ENCODE measurements around the gene CRIP1. TPM values are rescaled to one million over a fixed set of nuclear protein-coding genes. Genes with fewer than 3 reads are reported as not detected.

Gene CRIP1
- total RNA-seq, 1 experiment from 2014 or later: 48.7 TPM

GRCh38 chr14:105492031-105492970 is 5.6 kb downstream of the CRIP1 start:
- no peaks in the 10 kb centered on the region for H3K36me3 ChIP-seq (ENCODE audit: low read depth, low read length)
- H3K9me2 ChIP-seq (replicated peaks; ENCODE audit: low read length): no peaks in the 10 kb centered on the region
- no peaks in the 10 kb centered on the region for H3K27me3 ChIP-seq (ENCODE audit: low read length)
- ATAC-seq (no peak), DNase-seq (no peak)
- no peak overlapping the region for H3K27ac ChIP-seq (ENCODE audit: low read length)
- no peak overlapping the region for H3K9ac ChIP-seq (ENCODE audit: low read length)
- H2AFZ ChIP-seq (ENCODE audit: low read length): no peak overlapping the region
- peak overlapping the region; percentile 83 for H3K4me2 ChIP-seq (ENCODE audit: low read length)
- H3F3A ChIP-seq (ENCODE audit: low read length, unreplicated experiment): no peaks in the 10 kb centered on the region
- TF ChIP-seq, protein P1, sequence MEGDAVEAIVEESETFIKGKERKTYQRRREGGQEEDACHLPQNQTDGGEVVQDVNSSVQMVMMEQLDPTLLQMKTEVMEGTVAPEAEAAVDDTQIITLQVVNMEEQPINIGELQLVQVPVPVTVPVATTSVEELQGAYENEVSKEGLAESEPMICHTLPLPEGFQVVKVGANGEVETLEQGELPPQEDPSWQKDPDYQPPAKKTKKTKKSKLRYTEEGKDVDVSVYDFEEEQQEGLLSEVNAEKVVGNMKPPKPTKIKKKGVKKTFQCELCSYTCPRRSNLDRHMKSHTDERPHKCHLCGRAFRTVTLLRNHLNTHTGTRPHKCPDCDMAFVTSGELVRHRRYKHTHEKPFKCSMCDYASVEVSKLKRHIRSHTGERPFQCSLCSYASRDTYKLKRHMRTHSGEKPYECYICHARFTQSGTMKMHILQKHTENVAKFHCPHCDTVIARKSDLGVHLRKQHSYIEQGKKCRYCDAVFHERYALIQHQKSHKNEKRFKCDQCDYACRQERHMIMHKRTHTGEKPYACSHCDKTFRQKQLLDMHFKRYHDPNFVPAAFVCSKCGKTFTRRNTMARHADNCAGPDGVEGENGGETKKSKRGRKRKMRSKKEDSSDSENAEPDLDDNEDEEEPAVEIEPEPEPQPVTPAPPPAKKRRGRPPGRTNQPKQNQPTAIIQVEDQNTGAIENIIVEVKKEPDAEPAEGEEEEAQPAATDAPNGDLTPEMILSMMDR (conservative IDR thresholded peaks at IDR 0.05; ENCODE audit: low read depth, low read length): no peak
- peaks cover 19% of the 10 kb centered on the region for H3K4me1 ChIP-seq (ENCODE audit: insufficient read depth, low read length)
- H3K4me3 ChIP-seq (ENCODE audit: low read length): peak overlapping the region; percentile 81
- peaks cover 11% of the 10 kb centered on the region for H4K20me1 ChIP-seq (ENCODE audit: low read length)
- POLR2A ChIA-PET (ENCODE audit: unreplicated experiment): no interaction called here
- intact Hi-C loops (cut with micrococcal nuclease): no loop called here
- H3K79me2 ChIP-seq (ENCODE audit: low read length): peaks cover 13% of the 10 kb centered on the region
- CTCF ChIA-PET: interaction anchor here (0.9 kb wide), 2 partner anchors 12 to 36 kb away, joined by 5 to 11 read pairs; no protein-coding TSS in a partner anchor
- no peaks in the 10 kb centered on the region for H3K9me3 ChIP-seq (ENCODE audit: low read length)
- no TSS peak for BruUV-seq (replicated peaks)

- DNase-seq (no peak), ATAC-seq (no peak)
- no peaks in the 10 kb centered on the region for H3K36me3 ChIP-seq (ENCODE audit: low read depth, low read length)
- TF ChIP-seq EZH2 (IDR thresholded peaks at IDR 0.05; ENCODE audit: low read length, unreplicated experiment): no peak
- TF ChIP-seq EZH2phosphoT487 (IDR thresholded peaks at IDR 0.05; ENCODE audit: borderline replicate concordance, low read length): no peak
- TF ChIP-seq, protein P1 (conservative IDR thresholded peaks at IDR 0.05; ENCODE audit: low read depth, low read length): no peak
- no peak overlapping the region for H3K27ac ChIP-seq (ENCODE audit: low read length)
- H3K4me2 ChIP-seq (ENCODE audit: low read length): no peak overlapping the region
- no peaks in the 10 kb centered on the region for H3K9me2 ChIP-seq (replicated peaks; ENCODE audit: low read length)
- H3K4me3 ChIP-seq (ENCODE audit: low read length): no peak overlapping the region
- H4K20me1 ChIP-seq (ENCODE audit: low read length): peaks cover 11% of the 10 kb centered on the region
- no peaks in the 10 kb centered on the region for H3K27me3 ChIP-seq (ENCODE audit: low read length)
- H3K9me3 ChIP-seq (ENCODE audit: low read length): no peaks in the 10 kb centered on the region
- H2AFZ ChIP-seq (ENCODE audit: low read length): no peak overlapping the region
- peaks cover 13% of the 10 kb centered on the region for H3K79me2 ChIP-seq (ENCODE audit: low read length)
- intact Hi-C loops (cut with micrococcal nuclease): no loop called here
- no peak overlapping the region for H3K9ac ChIP-seq (ENCODE audit: low read length)
- POLR2A ChIA-PET (ENCODE audit: unreplicated experiment): no interaction called here
- CTCF ChIA-PET: no interaction called here
- no TSS peak for BruUV-seq (replicated peaks)
- peaks cover 14% of the 10 kb centered on the region for H3K4me1 ChIP-seq (ENCODE audit: insufficient read depth, low read length)
- no peaks in the 10 kb centered on the region for H3F3A ChIP-seq (ENCODE audit: low read length, unreplicated experiment)
Measured at GRCh38 chr14:105492971-105493871, 6.5 kb downstream of the CRIP1 start.
